Uterus (tissue), 2 donors: Measurements from ENCODE around the gene DAB2IP.

Experiments used
- CTCF ChIP-seq, 4 experiments: fragments of 200-600 bp in 2 of 4; fragments of 450-650 bp in 2 of 4; sonication (generic) in 2 of 4; IDR thresholded peaks; one replicate each; pipeline ENCODE4 v1.5.1; 2016 to 2019; ENCODE audit warnings: antibody characterized with exemption in 4 of 4, mild to moderate bottlenecking in 2 of 4, moderate library complexity in 1 of 4
- POLR2A ChIP-seq, 2 donors: fragments of 450-650 bp; IDR thresholded peaks; one replicate each; pipeline ENCODE4 v1.6.1; 2016; ENCODE audit warnings: antibody characterized with exemption in 2 of 2, mild to moderate bottlenecking in 1 of 2, moderate library complexity in 1 of 2

- no peak for TF ChIP-seq POLR2A (IDR thresholded peaks at IDR 0.05)
- TF ChIP-seq CTCF (IDR thresholded peaks at IDR 0.05), result no peak
Measured at GRCh38 chr9:121608168-121608853, 43.1 kb upstream of the DAB2IP start.
